HEK293 (cell line): ENCODE results near the gene ZNF24.

ENCODE experiments used
- CTCF ChIA-PET: fragments of 350-600 bp; formaldehyde crosslinking; extraction: SDS; loops from one replicate; lab custom pipeline; 2021; ENCODE audit warnings: antibody characterized with exemption; lab: Yijun Ruan, JAX
- POLR2A ChIA-PET: fragments of 300-600 bp; formaldehyde crosslinking; extraction: SDS; loops from one replicate; lab custom pipeline; 2020; ENCODE audit warnings: antibody characterized with exemption, inconsistent platforms; lab: Yijun Ruan, JAX
- H3K27ac ChIP-seq: fragments of 200-500 bp; sonication (Bioruptor generic); 2 replicates; pipeline ENCODE4 v1.5.1; 2014; ENCODE audit warnings: low read depth, low read length, control low read depth, inconsistent platforms; ENCODE audit errors: extremely low read depth
- H3K36me3 ChIP-seq, 2 experiments: fragments of 200-500 bp in 1 of 2; sonication (Bioruptor generic) in 1 of 2; 1 replicate in 1 of 2; 2 replicates in 1 of 2; pipeline ENCODE4 v1.5.1; 2014 to 2017; ENCODE audit warnings: inconsistent platforms in 2 of 2, low read length in 2 of 2; ENCODE audit not compliant: control insufficient read depth in 2 of 2, insufficient read depth in 1 of 2
- H3K4me1 ChIP-seq: fragments of 200-500 bp; sonication (Bioruptor generic); 2 replicates; pipeline ENCODE4 v1.5.1; 2014; ENCODE audit warnings: mild to moderate bottlenecking, low read length, inconsistent platforms; ENCODE audit not compliant: control insufficient read depth, insufficient read depth
- H3K4me3 ChIP-seq: 2 replicates; pipeline ENCODE4 v1.5.1; 2011; ENCODE audit warnings: low read depth, mild to moderate bottlenecking, control low read depth, low read length, moderate library complexity
- H3K9me3 ChIP-seq: fragments of 200-500 bp; sonication (Bioruptor generic); 2 replicates; pipeline ENCODE4 v1.5.1; 2014; ENCODE audit warnings: low read depth, low read length, inconsistent platforms; ENCODE audit not compliant: control insufficient read depth, insufficient read depth
- CTCF ChIP-seq: fragments of 450-650 bp; formaldehyde crosslinking; IDR thresholded peaks from 2 replicates; pipeline ENCODE4 v1.5.1; 2016; ENCODE audit warnings: missing biosample characterization, missing genetic modification characterization
- EGR2 ChIP-seq: fragments of 450-650 bp; formaldehyde crosslinking; IDR thresholded peaks from 2 replicates; pipeline ENCODE4 v1.5.1; 2016; ENCODE audit warnings: low read depth, missing biosample characterization, missing genetic modification characterization
- GFI1B ChIP-seq: fragments of 450-650 bp; formaldehyde crosslinking; IDR thresholded peaks from 2 replicates; pipeline ENCODE4 v1.5.1; 2016; ENCODE audit warnings: missing biosample characterization, missing genetic modification characterization
- HIC1 ChIP-seq: fragments of 450-650 bp; formaldehyde crosslinking; IDR thresholded peaks from 2 replicates; pipeline ENCODE4 v1.5.1; 2016; ENCODE audit warnings: missing biosample characterization, missing genetic modification characterization
- IKZF3 ChIP-seq: fragments of 450-650 bp; IDR thresholded peaks from 2 replicates; pipeline ENCODE4 v1.5.0; 2018; ENCODE audit warnings: missing biosample characterization, mild to moderate bottlenecking, missing genetic modification characterization, moderate library complexity
- PBX3 ChIP-seq: sonication (generic); formaldehyde crosslinking; IDR thresholded peaks from 2 replicates; pipeline ENCODE4 v1.8.1; 2022; ENCODE audit warnings: mild to moderate bottlenecking, moderate library complexity, missing genetic modification reagents
- SP3 ChIP-seq: fragments of 450-650 bp; formaldehyde crosslinking; IDR thresholded peaks from 2 replicates; pipeline ENCODE4 v1.5.1; 2016; ENCODE audit warnings: missing biosample characterization, missing genetic modification characterization
- ZBTB44 ChIP-seq: fragments of 450-650 bp; IDR thresholded peaks from 2 replicates; pipeline ENCODE4 v1.5.1; 2018; ENCODE audit warnings: missing biosample characterization, mild to moderate bottlenecking, missing genetic modification characterization
- ZNF280C ChIP-seq: fragments of 450-650 bp; formaldehyde crosslinking; IDR thresholded peaks from 2 replicates; pipeline ENCODE4 v1.5.1; 2016; ENCODE audit warnings: missing biosample characterization, missing genetic modification characterization
- ZNF302 ChIP-seq: fragments of 450-650 bp; formaldehyde crosslinking; IDR thresholded peaks from 2 replicates; pipeline ENCODE4 v1.5.1; 2016; ENCODE audit warnings: missing biosample characterization, missing genetic modification characterization, low read depth
- ZNF324 ChIP-seq: fragments of 450-650 bp; formaldehyde crosslinking; IDR thresholded peaks from 2 replicates; pipeline ENCODE4 v1.5.1; 2016; ENCODE audit warnings: missing biosample characterization, missing genetic modification characterization
- ZNF510 ChIP-seq: fragments of 450-650 bp; formaldehyde crosslinking; IDR thresholded peaks from 2 replicates; pipeline ENCODE4 v1.5.1; 2018; ENCODE audit warnings: mild to moderate bottlenecking, missing genetic modification characterization, missing biosample characterization; ENCODE audit not compliant: insufficient replicate concordance
- ZNF529 ChIP-seq: fragments of 450-650 bp; formaldehyde crosslinking; IDR thresholded peaks from 2 replicates; pipeline ENCODE4 v1.5.1; 2017; ENCODE audit warnings: missing genetic modification characterization, missing biosample characterization; ENCODE audit not compliant: insufficient replicate concordance
- ZNF549 ChIP-seq: fragments of 450-650 bp; IDR thresholded peaks from 2 replicates; pipeline ENCODE4 v1.5.1; 2018; ENCODE audit warnings: missing biosample characterization, missing genetic modification characterization, mild to moderate bottlenecking, inconsistent platforms, moderate library complexity
- ZNF560 ChIP-seq: fragments of 450-650 bp; formaldehyde crosslinking; IDR thresholded peaks from 2 replicates; pipeline ENCODE4 v1.5.1; 2017; ENCODE audit warnings: missing biosample characterization, missing genetic modification characterization, borderline replicate concordance
- ZNF561 ChIP-seq: fragments of 450-650 bp; IDR thresholded peaks from 2 replicates; pipeline ENCODE4 v1.5.1; 2018; ENCODE audit warnings: missing biosample characterization, missing genetic modification characterization, borderline replicate concordance
- ZNF658 ChIP-seq: fragments of 450-650 bp; formaldehyde crosslinking; IDR thresholded peaks from 2 replicates; pipeline ENCODE4; 2016; ENCODE audit warnings: missing biosample characterization, missing genetic modification characterization
- ZNF707 ChIP-seq: fragments of 450-650 bp; formaldehyde crosslinking; IDR thresholded peaks from 2 replicates; pipeline ENCODE4 v1.5.1; 2016; ENCODE audit warnings: missing biosample characterization, missing genetic modification characterization
- ZNF776 ChIP-seq: fragments of 450-650 bp; formaldehyde crosslinking; IDR thresholded peaks from 2 replicates; pipeline ENCODE4 v1.5.0; 2017; ENCODE audit warnings: missing biosample characterization, missing genetic modification characterization, borderline replicate concordance

Gene ZNF24

GRCh38 chr18:35368595-35368994 lies 24.4 kb upstream of the ZNF24 start:
- no peak for TF ChIP-seq ZNF324
- no peak for TF ChIP-seq IKZF3
- TF ChIP-seq EGR2 (tag by site-specific recombination) = no peak
- no peak for TF ChIP-seq ZNF549 (tag by site-specific recombination)
- TF ChIP-seq GFI1B = no peak
- TF ChIP-seq ZNF529 (tag by site-specific recombination) = no peak
- no peak for TF ChIP-seq ZBTB44 (tag by site-specific recombination)
- TF ChIP-seq ZNF510 (tag by site-specific recombination) = no peak
- TF ChIP-seq ZNF776 (tag by site-specific recombination) = no peak
- no peak for TF ChIP-seq CTCF
- TF ChIP-seq ZNF658 = no peak
- no peak for TF ChIP-seq PBX3 (CRISPR knock-in tag)
- TF ChIP-seq HIC1 (tag by site-specific recombination) = no peak
- no peak for TF ChIP-seq ZNF707
- no peak for TF ChIP-seq SP3 (tag by site-specific recombination)
- TF ChIP-seq ZNF280C (tag by site-specific recombination) = no peak
- no peak for TF ChIP-seq ZNF302
- TF ChIP-seq ZNF560 = no peak
- TF ChIP-seq ZNF561 (tag by site-specific recombination) = no peak
- TF ChIP-seq, all 188 proteins: peak for 0
- Histone ChIP-seq H3K36me3 (peaks cover 0 to 7% of the 10 kb centered on the region in 2 experiments; a peak in 1 of 3 replicates), H3K27ac (no peak overlapping the region), H3K9me3 (no peaks in the 10 kb centered on the region), H3K4me1 (no peaks in the 10 kb centered on the region), H3K4me3 (no peak overlapping the region)
- ChIA-PET POLR2A (no interaction called here), CTCF (no interaction called here)
